Measurements from ENCODE around the gene TGFB1I1. TPM values are rescaled to one million over a fixed set of nuclear protein-coding genes. Genes with fewer than 3 reads are reported as not detected.

The TGFB1I1 gene
- total RNA-seq, 1 experiment from 2014 or later = 4.3 TPM

- TF ChIP-seq FOXP4 (CRISPR knock-in tag; IDR thresholded peaks at IDR 0.05) = 0 out of 2 replicates have a peak, but pooled peaks have one; percentile 28
- peak; percentile 87; the same call in 1 of the 2 replicates for TF ChIP-seq JUN (CRISPR knock-in tag; IDR thresholded peaks at IDR 0.05)
- no peak for TF ChIP-seq ATF1 (CRISPR knock-in tag; IDR thresholded peaks at IDR 0.05)
- no peak for TF ChIP-seq MLX (CRISPR knock-in tag; IDR thresholded peaks at IDR 0.05)
- no peak for TF ChIP-seq SMAD4 (CRISPR knock-in tag; IDR thresholded peaks at IDR 0.05)
Observed at GRCh38 chr16:31427441-31428278, 44.3 kb upstream of the TGFB1I1 start (continued).

GRCh38 chr16:31428279-31428597, 43.7 kb upstream of the TGFB1I1 start, which contains the start of gene COX6A2:
TSS of gene COX6A2 (minus strand) at chr16:31428360. CDS start at chr16:31428325, 35 bp downstream.
- ATAC-seq = 0 out of 2 replicates have a peak, but pooled peaks have one; percentile 38
- Mint-ChIP-seq H3K27ac (no peak within 1 kb of the TSS), H3K4me3 (peak within 1 kb of the TSS; percentile 47), H3K9me3 (no peaks in the 10 kb centered on the region), H3K4me1 (0 out of 2 replicates have a peak, but pooled peaks cover 2% of the 10 kb centered on the region), H3K27me3 (ENCODE audit: low read depth) (peaks cover 53% of the 10 kb centered on the region), H3K36me3 (no peaks in the 10 kb centered on the region; the same call in 1 of the 2 replicates)
- CTCF ChIA-PET = interaction anchor here (1.2 to 2.0 kb wide), 2 partner anchors 28 to 46 kb away, joined by 6 to 7 read pairs; no protein-coding TSS in a partner anchor
- POLR2A ChIA-PET = interaction anchor here (0.6 kb wide), 1 partner anchor 272 kb away, joined by 3 read pairs; no protein-coding TSS in a partner anchor
- peak; percentile 25 for DNase-seq (ENCODE audit: low spot score)
- TF ChIP-seq ATF1 (CRISPR knock-in tag; IDR thresholded peaks at IDR 0.05) (no peak), CREM (CRISPR knock-in tag; IDR thresholded peaks at IDR 0.05) (no peak), ATF6 (CRISPR knock-in tag; IDR thresholded peaks at IDR 0.05) (no peak), ZNF671 (CRISPR knock-in tag; IDR thresholded peaks at IDR 0.05) (no peak), CREB1 (CRISPR knock-in tag; IDR thresholded peaks at IDR 0.05) (no peak), HMGXB4 (CRISPR knock-in tag; IDR thresholded peaks at IDR 0.05) (no peak), FOXK1 (CRISPR knock-in tag; IDR thresholded peaks at IDR 0.05) (no peak), CDX4 (CRISPR knock-in tag; IDR thresholded peaks at IDR 0.05; ENCODE audit: borderline replicate concordance) (no peak), NFE2L1 (CRISPR knock-in tag; IDR thresholded peaks at IDR 0.05) (no peak), ZMAT4 (CRISPR knock-in tag; IDR thresholded peaks at IDR 0.05) (no peak), ZNF423 (CRISPR knock-in tag; IDR thresholded peaks at IDR 0.05) (no peak), E2F1 (CRISPR knock-in tag; IDR thresholded peaks at IDR 0.05) (no peak), ZSCAN18 (CRISPR knock-in tag; IDR thresholded peaks at IDR 0.05) (no peak), MLX (CRISPR knock-in tag; IDR thresholded peaks at IDR 0.05) (no peak), JAZF1 (CRISPR knock-in tag; IDR thresholded peaks at IDR 0.05) (no peak), ZNF317 (CRISPR knock-in tag; IDR thresholded peaks at IDR 0.05; ENCODE audit: borderline replicate concordance, low read depth) (no peak)

All from WTC11 (cell line).